Kidney (tissue), 14 donors: ENCODE data around the gene YIPF7. TPM values are rescaled to one million over a fixed set of nuclear protein-coding genes. Genes with fewer than 3 reads are reported as not detected.

Experiments
- DNase-seq, 5 donors: peaks; one replicate each; pipeline ENCODE4 v3.0.0-alpha.2; 2013 to 2020
- FAIRE-seq: peaks from 2 replicates; lab custom pipeline; 2012; peaks lifted over from hg19 to GRCh38; lab: Jason Lieb, UNC
- H3K27ac ChIP-seq, 2 donors: one replicate each; pipeline ENCODE4 v1.7.0; 2013; ENCODE audit warnings: low read depth in 2 of 2, low read length in 2 of 2, inconsistent platforms in 1 of 2
- H3K27me3 ChIP-seq: one replicate; pipeline ENCODE4 v1.7.1; 2013; ENCODE audit warnings: low read length, inconsistent platforms; ENCODE audit not compliant: control insufficient read depth, insufficient read depth
- H3K36me3 ChIP-seq, 3 donors: one replicate each; pipeline versions ENCODE4 v1.7.0 to v1.7.1; 2013; ENCODE audit warnings: low read length in 3 of 3, control low read depth in 1 of 3, inconsistent platforms in 1 of 3; ENCODE audit not compliant: insufficient read depth in 3 of 3, control insufficient read depth in 2 of 3
- H3K4me1 ChIP-seq, 3 donors: one replicate each; pipeline versions ENCODE4 v1.7.0 to v1.7.1; 2013; ENCODE audit warnings: low read length in 3 of 3, inconsistent platforms in 1 of 3, low read depth in 1 of 3; ENCODE audit not compliant: control insufficient read depth in 2 of 3, insufficient read depth in 2 of 3
- H3K4me3 ChIP-seq, 3 donors: one replicate each; pipeline versions ENCODE4 v1.7.0 to v1.8.1; 2013; ENCODE audit warnings: low read length in 3 of 3, control low read depth in 1 of 3, inconsistent platforms in 1 of 3
- H3K9ac ChIP-seq, 3 donors: one replicate each; pipeline versions ENCODE4 v1.7.0 to v1.7.1; 2013; ENCODE audit warnings: low read length in 3 of 3, control low read depth in 1 of 3, inconsistent platforms in 1 of 3
- H3K9me3 ChIP-seq, 3 donors: one replicate each; pipeline versions ENCODE4 v1.7.0 to v1.7.1; 2013; ENCODE audit warnings: low read length in 3 of 3, control low read depth in 1 of 3, inconsistent platforms in 1 of 3; ENCODE audit not compliant: control insufficient read depth in 2 of 3, insufficient read depth in 1 of 3
- CTCF ChIP-seq: IDR thresholded peaks from 3 replicates; pipeline ENCODE4 v1.5.1; 2012; ENCODE audit warnings: mild to moderate bottlenecking, moderate library complexity, borderline replicate concordance; ENCODE audit not compliant: insufficient read depth; ENCODE audit errors: extremely low read depth
- intact Hi-C: fragments of 100-400 bp; cut with DNase I; formaldehyde crosslinking; loops from one replicate; pipeline ENCODE4 v1.11.1; 2022
- polyA plus RNA-seq: library from polyadenylated mRNA; stranded (reverse); fragments of 350-450 nt; fragmentation: Illumina TruSeq; extraction: RNeasy Lipid Tissue Mini Kit (QIAGEN cat#74804); gene quantifications from one replicate; pipeline ENCODE4 v1.2.3, GENCODE V29; 2014; ENCODE audit warnings: low read depth, low replicate concordance; ENCODE audit not compliant: insufficient read depth
- total RNA-seq: library from RNA; stranded (reverse); fragmentation: NEBNext Ultra II Directional; extraction: Animal tissue kit (Norgen Biotek cat#: 25700); gene quantifications from one replicate; pipeline ENCODE4 v1.2.1, GENCODE V29; 2021
- donor health status: control.
- donor health status: control.
- donor health status: control.
- donor health status: control.
- donor health status: control.
- donor health status: DM: yes; HTN: yes; CAD: no.
- donor health status: Normal renal cell carcinoma (clear cell type).

The YIPF7 gene
- total and polyA plus RNA-seq, 2 donors from 2014 or later: not detected

GRCh38 chr4:44646151-44646550 lies 5.3 kb downstream of the YIPF7 start:
- DNase-seq (no peak), FAIRE-seq (no peak)
- Histone ChIP-seq H3K36me3 (no peaks in the 10 kb centered on the region), H3K4me1 (no peaks in the 10 kb centered on the region), H3K9ac (no peak overlapping the region), H3K27ac (no peak overlapping the region), H3K4me3 (no peak overlapping the region), H3K27me3 (no peaks in the 10 kb centered on the region), H3K9me3 (no peaks in the 10 kb centered on the region)
- no peak for TF ChIP-seq CTCF
- intact Hi-C loops: no loop called here

GRCh38 chr4:44638091-44638490 lies 13.3 kb downstream of the YIPF7 start:
- FAIRE-seq (no peak), DNase-seq (no peak)
- Histone ChIP-seq H3K27me3 (no peaks in the 10 kb centered on the region), H3K9ac (no peak overlapping the region), H3K27ac (no peak overlapping the region), H3K36me3 (no peaks in the 10 kb centered on the region), H3K4me3 (no peak overlapping the region), H3K4me1 (no peaks in the 10 kb centered on the region), H3K9me3 (no peaks in the 10 kb centered on the region)
- TF ChIP-seq CTCF: no peak
- intact Hi-C loops: no loop called here

DNA sequence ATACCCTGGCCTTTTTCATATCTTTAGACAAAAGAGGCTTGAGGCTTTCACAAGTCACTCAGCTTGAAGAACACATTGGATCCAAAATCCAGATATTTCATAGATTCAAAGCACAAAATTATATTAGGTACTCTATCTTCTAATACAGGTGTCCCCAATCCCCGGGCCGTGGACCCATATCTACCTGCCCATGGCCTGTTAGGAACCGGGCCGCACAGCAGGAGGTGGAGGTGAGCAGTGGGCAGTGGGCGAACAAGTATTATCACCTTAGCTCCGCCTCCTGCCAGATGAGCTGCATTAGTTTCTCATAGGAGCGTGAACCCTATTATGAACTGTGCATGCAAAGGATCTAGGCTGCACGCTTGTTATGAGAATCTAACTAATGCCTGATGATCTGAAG lies 18.7 kb downstream of the YIPF7 start:
- intact Hi-C loops: no loop called here
- H3K9ac ChIP-seq: no peak overlapping the region
- no peak overlapping the region for H3K4me3 ChIP-seq
- H3K4me1 ChIP-seq: no peaks in the 10 kb centered on the region
- no peaks in the 10 kb centered on the region for H3K9me3 ChIP-seq
- TF ChIP-seq CTCF: no peak
- DNase-seq (no peak), FAIRE-seq (no peak)
- no peaks in the 10 kb centered on the region for H3K36me3 ChIP-seq
- H3K27me3 ChIP-seq: no peaks in the 10 kb centered on the region
- H3K27ac ChIP-seq: no peak overlapping the region

GRCh38 chr4:44632089-44632488 lies 19.3 kb downstream of the YIPF7 start:
- Histone ChIP-seq H3K27me3 (no peaks in the 10 kb centered on the region), H3K9me3 (no peaks in the 10 kb centered on the region), H3K27ac (no peak overlapping the region), H3K4me3 (no peak overlapping the region), H3K4me1 (no peaks in the 10 kb centered on the region), H3K36me3 (no peaks in the 10 kb centered on the region), H3K9ac (no peak overlapping the region)
- FAIRE-seq: no peak
- no peak for TF ChIP-seq CTCF
- DNase-seq: no peak
- intact Hi-C loops: no loop called here
